Measurements from ENCODE around the gene ACSS2. TPM values are rescaled to one million over a fixed set of nuclear protein-coding genes. Genes with fewer than 3 reads are reported as not detected.
A peak's percentile ranks its signal among the peaks of the same experiment; 100 is the strongest.

The ACSS2 gene
- total RNA-seq, 1 donor from 2014 or later, result 156 TPM

DNA sequence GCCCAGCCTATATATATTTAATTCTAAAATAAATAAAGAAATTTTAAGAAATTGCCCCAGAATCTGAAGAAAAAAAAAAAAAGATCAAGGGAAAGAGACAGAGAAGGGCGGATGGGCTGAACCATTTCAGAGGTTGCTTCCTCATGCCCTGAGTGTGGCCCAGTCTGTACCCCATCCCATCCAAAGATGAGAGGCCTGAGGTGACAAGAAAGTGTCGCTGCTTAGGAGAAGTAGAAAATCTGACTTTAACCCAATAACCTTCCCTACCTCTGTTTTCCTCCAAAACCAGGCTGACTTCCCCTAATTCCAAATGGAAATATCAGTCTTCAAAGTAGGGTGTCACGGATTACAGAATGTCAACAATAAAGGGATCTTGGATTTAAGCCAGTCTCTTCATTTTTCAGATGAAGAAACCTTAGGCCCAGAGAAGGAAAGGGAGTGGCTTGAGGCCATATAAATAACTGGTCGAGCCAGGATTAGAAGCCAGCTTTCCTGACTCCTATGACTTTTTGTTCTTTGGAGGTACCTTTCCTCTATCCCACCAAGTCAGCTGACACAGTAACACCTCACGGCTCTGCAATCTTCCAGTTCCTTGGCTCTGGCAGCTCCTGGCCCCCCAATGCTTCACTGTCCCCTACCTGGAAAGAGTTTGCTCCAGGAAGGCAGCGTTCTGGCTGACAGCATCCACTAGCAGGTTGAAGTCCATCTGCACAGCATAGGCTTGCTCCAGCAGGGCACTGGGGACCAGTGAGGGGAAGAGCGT is 69.1 kb downstream of the ACSS2 start:
- H3K9me3 ChIP-seq, result no peaks in the 10 kb centered on the region
- TF ChIP-seq, protein P1, sequence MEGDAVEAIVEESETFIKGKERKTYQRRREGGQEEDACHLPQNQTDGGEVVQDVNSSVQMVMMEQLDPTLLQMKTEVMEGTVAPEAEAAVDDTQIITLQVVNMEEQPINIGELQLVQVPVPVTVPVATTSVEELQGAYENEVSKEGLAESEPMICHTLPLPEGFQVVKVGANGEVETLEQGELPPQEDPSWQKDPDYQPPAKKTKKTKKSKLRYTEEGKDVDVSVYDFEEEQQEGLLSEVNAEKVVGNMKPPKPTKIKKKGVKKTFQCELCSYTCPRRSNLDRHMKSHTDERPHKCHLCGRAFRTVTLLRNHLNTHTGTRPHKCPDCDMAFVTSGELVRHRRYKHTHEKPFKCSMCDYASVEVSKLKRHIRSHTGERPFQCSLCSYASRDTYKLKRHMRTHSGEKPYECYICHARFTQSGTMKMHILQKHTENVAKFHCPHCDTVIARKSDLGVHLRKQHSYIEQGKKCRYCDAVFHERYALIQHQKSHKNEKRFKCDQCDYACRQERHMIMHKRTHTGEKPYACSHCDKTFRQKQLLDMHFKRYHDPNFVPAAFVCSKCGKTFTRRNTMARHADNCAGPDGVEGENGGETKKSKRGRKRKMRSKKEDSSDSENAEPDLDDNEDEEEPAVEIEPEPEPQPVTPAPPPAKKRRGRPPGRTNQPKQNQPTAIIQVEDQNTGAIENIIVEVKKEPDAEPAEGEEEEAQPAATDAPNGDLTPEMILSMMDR (IDR thresholded peaks at IDR 0.05), result no peak
- H3K27ac ChIP-seq, result no peak overlapping the region
- intact Hi-C loops (cut with DNase I), result no loop called here
- H3K4me3 ChIP-seq, result no peak overlapping the region
- no peaks in the 10 kb centered on the region for H3K4me1 ChIP-seq
- no peak for DNase-seq (ENCODE audit: low spot score in 2 of 2)
- H3K27me3 ChIP-seq, result no peaks in the 10 kb centered on the region
- peaks cover 20 to 48% of the 10 kb centered on the region in 2 donors for H3K36me3 ChIP-seq

DNA sequence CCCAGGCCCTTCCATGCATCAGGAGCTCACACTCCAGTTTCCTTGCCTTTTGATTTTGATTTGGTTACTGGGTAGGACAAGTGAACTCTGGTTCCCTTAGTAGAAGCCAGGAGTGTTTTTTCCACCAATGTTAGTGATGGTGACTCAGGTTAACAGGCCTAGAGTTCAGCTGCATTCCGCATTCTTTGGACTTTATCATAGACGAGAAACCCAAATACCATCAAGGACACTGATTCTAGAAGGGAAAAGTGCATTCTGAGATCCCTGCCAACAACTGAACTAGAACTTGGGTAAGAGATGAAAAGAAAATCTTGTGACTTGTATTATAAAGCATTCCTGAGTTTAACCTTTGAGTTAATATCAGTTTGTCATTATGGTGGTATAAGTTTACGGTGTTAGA is 70.2 kb downstream of the ACSS2 start:
- Histone ChIP-seq H3K36me3 (peaks cover 19 to 45% of the 10 kb centered on the region in 2 donors), H3K4me3 (no peak overlapping the region), H3K4me1 (no peaks in the 10 kb centered on the region), H3K27ac (no peak overlapping the region), H3K9me3 (no peaks in the 10 kb centered on the region), H3K27me3 (no peaks in the 10 kb centered on the region)
- TF ChIP-seq, protein P1 (IDR thresholded peaks at IDR 0.05), result no peak
- DNase-seq (ENCODE audit: low spot score in 2 of 2), result no peak
- intact Hi-C loops (cut with DNase I), result no loop called here

DNA sequence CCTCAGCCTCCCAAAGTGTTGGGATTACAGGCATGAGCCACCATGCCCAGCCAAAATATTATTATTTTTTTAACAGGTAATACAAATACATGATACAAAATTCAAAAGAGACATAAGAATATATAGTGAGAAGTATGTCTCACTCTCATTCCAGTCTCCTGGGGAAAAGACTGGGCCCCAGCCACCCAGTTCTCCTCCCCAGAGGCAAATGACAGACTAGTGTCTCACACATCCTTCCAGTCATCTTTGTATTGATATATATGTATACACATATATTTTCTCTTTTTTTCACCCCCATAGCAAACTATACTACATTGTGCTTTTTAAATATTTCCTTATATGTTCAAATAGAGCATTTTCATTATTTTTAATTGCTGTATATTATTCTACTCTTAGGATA is 70.9 kb downstream of the ACSS2 start:
- Histone ChIP-seq H3K27ac (no peak overlapping the region), H3K36me3 (peaks cover 12 to 38% of the 10 kb centered on the region in 2 donors), H3K4me3 (no peak overlapping the region), H3K4me1 (no peaks in the 10 kb centered on the region), H3K27me3 (no peaks in the 10 kb centered on the region), H3K9me3 (no peaks in the 10 kb centered on the region)
- DNase-seq (ENCODE audit: low spot score in 2 of 2), result no peak
- intact Hi-C loops (cut with DNase I), result no loop called here
- TF ChIP-seq, protein P1 (IDR thresholded peaks at IDR 0.05), result no peak

DNA sequence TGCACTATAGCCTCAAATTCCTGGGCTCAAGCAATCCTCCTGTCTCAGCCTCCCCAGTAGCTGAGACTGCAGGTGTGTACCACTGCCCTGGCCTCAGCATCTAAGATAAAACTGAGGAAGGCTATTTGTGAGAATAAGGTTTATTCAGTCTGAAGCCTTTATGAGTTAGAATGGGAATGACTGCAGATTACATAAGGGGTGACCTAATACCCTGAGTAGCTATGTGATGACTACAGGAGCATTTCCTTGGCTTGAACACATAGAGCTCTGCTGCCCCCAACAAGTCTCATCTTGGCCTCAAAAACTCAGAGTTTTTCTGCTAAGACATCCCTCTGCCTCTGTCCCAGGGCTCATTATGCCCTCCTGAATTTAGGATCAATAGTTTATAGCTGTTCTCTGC is 71.6 kb downstream of the ACSS2 start:
- Histone ChIP-seq H3K9me3 (no peaks in the 10 kb centered on the region), H3K27me3 (no peaks in the 10 kb centered on the region), H3K36me3 (peaks cover 6 to 31% of the 10 kb centered on the region in 2 donors), H3K27ac (no peak overlapping the region), H3K4me3 (no peak overlapping the region), H3K4me1 (no peaks in the 10 kb centered on the region)
- intact Hi-C loops (cut with DNase I), result no loop called here
- DNase-seq (ENCODE audit: low spot score in 2 of 2), result no peak
- TF ChIP-seq, protein P1 (IDR thresholded peaks at IDR 0.05), result peak in 1 of 3 experiments; percentile 7

DNA sequence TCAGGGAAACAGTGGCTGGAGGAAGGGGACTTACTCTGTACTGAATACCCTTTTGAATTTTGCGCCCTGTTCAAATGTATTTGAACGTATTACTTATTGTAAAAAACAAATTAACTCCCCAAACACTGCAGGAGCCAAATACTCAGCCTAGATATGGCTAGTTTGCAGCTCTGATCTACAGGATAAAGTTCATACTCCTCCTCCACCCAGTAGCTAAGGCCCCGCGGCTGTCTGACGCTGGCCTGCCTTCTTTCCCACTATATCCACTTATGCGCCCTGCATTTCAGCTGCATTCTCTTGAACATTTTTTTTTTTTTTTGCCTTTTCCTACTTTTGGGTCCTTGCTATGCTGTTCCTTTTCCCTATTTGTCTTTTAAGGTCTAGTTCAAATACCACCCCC is 72.7 kb downstream of the ACSS2 start:
- H3K27ac ChIP-seq, result no peak overlapping the region
- H3K4me1 ChIP-seq, result no peaks in the 10 kb centered on the region
- TF ChIP-seq, protein P1 (IDR thresholded peaks at IDR 0.05), result no peak
- intact Hi-C loops (cut with DNase I), result no loop called here
- peaks cover 6 to 21% of the 10 kb centered on the region in 2 donors for H3K36me3 ChIP-seq
- no peaks in the 10 kb centered on the region for H3K9me3 ChIP-seq
- DNase-seq (ENCODE audit: low spot score in 2 of 2), result no peak
- H3K27me3 ChIP-seq, result no peaks in the 10 kb centered on the region
- no peak overlapping the region for H3K4me3 ChIP-seq
